SU-DHL-6 (cell line): ENCODE results near the gene ST7.

Experiments used
- EZH2phosphoT487 ChIP-seq: fragments of 200-600 bp; sonication (generic), shearing (Covaris generic); conservative IDR thresholded peaks from 2 replicates; pipeline ENCODE4 v1.6.1; 2018; ENCODE audit warnings: mild to moderate bottlenecking, antibody characterized with exemption, low read length, moderate library complexity, mixed read lengths
- TF ChIP-seq, protein P1 (sequence below): fragments of 200-600 bp; sonication (generic); IDR thresholded peaks from one replicate; pipeline ENCODE4 v1.5.1; 2017; ENCODE audit warnings: antibody characterized with exemption, mild to moderate bottlenecking, low read length, moderate library complexity; ENCODE audit not compliant: insufficient read depth, poor library complexity, severe bottlenecking

DNA sequence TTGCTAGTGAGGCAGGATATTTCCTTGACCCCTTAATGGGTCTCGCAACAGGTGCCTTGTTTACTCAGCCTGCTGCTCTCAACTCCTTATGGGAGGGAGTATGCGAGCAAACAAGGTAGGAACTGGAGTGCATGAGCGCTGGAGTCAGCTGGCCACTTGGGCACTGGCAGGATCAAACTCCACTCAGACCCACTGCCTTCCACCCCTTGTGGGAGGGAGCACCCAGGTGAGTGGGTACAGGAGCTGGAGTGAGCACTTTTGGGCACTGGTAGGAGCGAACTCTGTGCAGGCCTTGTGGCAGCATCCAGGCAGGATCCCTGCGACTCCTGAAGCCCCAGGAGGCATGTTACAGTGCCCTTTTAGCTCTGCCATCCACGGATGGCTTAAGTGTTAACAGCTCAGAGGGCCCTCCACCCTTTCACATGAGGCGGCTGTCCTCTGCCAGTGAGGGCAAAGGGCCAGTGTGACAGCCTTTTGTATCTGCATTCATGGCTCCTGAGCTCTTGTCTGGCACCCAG lies 123.2 kb downstream of the ST7 start:
- TF ChIP-seq, protein P1, sequence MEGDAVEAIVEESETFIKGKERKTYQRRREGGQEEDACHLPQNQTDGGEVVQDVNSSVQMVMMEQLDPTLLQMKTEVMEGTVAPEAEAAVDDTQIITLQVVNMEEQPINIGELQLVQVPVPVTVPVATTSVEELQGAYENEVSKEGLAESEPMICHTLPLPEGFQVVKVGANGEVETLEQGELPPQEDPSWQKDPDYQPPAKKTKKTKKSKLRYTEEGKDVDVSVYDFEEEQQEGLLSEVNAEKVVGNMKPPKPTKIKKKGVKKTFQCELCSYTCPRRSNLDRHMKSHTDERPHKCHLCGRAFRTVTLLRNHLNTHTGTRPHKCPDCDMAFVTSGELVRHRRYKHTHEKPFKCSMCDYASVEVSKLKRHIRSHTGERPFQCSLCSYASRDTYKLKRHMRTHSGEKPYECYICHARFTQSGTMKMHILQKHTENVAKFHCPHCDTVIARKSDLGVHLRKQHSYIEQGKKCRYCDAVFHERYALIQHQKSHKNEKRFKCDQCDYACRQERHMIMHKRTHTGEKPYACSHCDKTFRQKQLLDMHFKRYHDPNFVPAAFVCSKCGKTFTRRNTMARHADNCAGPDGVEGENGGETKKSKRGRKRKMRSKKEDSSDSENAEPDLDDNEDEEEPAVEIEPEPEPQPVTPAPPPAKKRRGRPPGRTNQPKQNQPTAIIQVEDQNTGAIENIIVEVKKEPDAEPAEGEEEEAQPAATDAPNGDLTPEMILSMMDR = no peak
- no peak for TF ChIP-seq EZH2phosphoT487
